Osteoblast (primary cell): ENCODE measurements around the gene SLC43A3. TPM values are rescaled to one million over a fixed set of nuclear protein-coding genes. Genes with fewer than 3 reads are reported as not detected.

Experiments
- DNase-seq: peaks from one replicate; pipeline ENCODE4 v3.0.0; 2011; ENCODE audit warnings: low spot score, mixed read lengths; ENCODE audit not compliant: insufficient read length; ENCODE audit errors: missing footprints
- H2AFZ ChIP-seq: 2 replicates; pipeline ENCODE4 v1.6.0; 2011; ENCODE audit warnings: mild to moderate bottlenecking, low read length
- H3K27ac ChIP-seq: 2 replicates; pipeline ENCODE4 v1.5.1; 2011; ENCODE audit warnings: mild to moderate bottlenecking, low read depth, low read length, moderate library complexity
- H3K27me3 ChIP-seq: 2 replicates; pipeline ENCODE4 v1.6.0; 2012; ENCODE audit warnings: mild to moderate bottlenecking, control low read depth, inconsistent platforms, low read length, moderate library complexity; ENCODE audit not compliant: insufficient read depth
- H3K36me3 ChIP-seq: 2 replicates; pipeline ENCODE4 v1.5.1; 2011; ENCODE audit warnings: mild to moderate bottlenecking, low read length, control low read depth, moderate library complexity; ENCODE audit not compliant: insufficient read depth
- H3K4me1 ChIP-seq: 2 replicates; pipeline ENCODE4 v1.5.1; 2011; ENCODE audit warnings: mild to moderate bottlenecking, low read length, control low read depth, moderate library complexity; ENCODE audit not compliant: insufficient read depth
- H3K4me2 ChIP-seq: 2 replicates; pipeline ENCODE4 v1.6.0; 2011; ENCODE audit warnings: mild to moderate bottlenecking, low read length; ENCODE audit not compliant: insufficient read depth
- H3K4me3 ChIP-seq: fragments of 200-600 bp; sonication (generic); 3 replicates; pipeline ENCODE4 v1.5.1; 2012; ENCODE audit warnings: mild to moderate bottlenecking, low read length, inconsistent platforms; ENCODE audit not compliant: insufficient read depth
- H3K79me2 ChIP-seq: 2 replicates; pipeline ENCODE4 v1.6.0; 2012; ENCODE audit warnings: mild to moderate bottlenecking, low read length, control low read depth, inconsistent platforms; ENCODE audit not compliant: insufficient read depth
- H3K9me3 ChIP-seq: 2 replicates; pipeline ENCODE4 v1.5.1; 2011; ENCODE audit warnings: low read depth, low read length, control low read depth
- H4K20me1 ChIP-seq: 2 replicates; pipeline ENCODE4 v1.6.0; 2012; ENCODE audit warnings: mild to moderate bottlenecking, low read length, control low read depth; ENCODE audit not compliant: insufficient read depth
- CTCF ChIP-seq: IDR thresholded peaks from 2 replicates; pipeline ENCODE4 v1.5.1; 2011; ENCODE audit warnings: mild to moderate bottlenecking, low read depth, low read length, moderate library complexity; ENCODE audit errors: extremely low read depth
- small RNA-seq: library from RNA; depleted of rRNA; stranded (forward); fragments of <200 nt; gene quantifications from one replicate; pipeline ENCODE3, GENCODE V24; 2012
- total RNA-seq: library from RNA; depleted of rRNA; stranded (reverse); fragments of >200 nt; gene quantifications from 2 replicates; pipeline ENCODE4 v1.2.3, GENCODE V29; 2012

The SLC43A3 gene
- total RNA-seq, 1 donor: 51.4 TPM

- Histone ChIP-seq H3K4me2 (peak overlapping the region; percentile 36), H3K36me3 (no peaks in the 10 kb centered on the region), H3K9me3 (no peaks in the 10 kb centered on the region), H3K4me1 (no peaks in the 10 kb centered on the region), H3K79me2 (no peaks in the 10 kb centered on the region), H3K27ac (no peak overlapping the region), H4K20me1 (no peaks in the 10 kb centered on the region), H2AFZ (no peak overlapping the region), H3K27me3 (peaks cover 10% of the 10 kb centered on the region), H3K4me3 (no peak overlapping the region)
- DNase-seq: no peak
- no peak for TF ChIP-seq CTCF
Measured at GRCh38 chr11:57357856-57358255, 69.1 kb downstream of the SLC43A3 start.

- DNase-seq: no peak
- no peaks in the 10 kb centered on the region for H3K79me2 ChIP-seq
- H3K4me2 ChIP-seq: no peak overlapping the region
- no peak overlapping the region for H3K4me3 ChIP-seq
- H2AFZ ChIP-seq: no peak overlapping the region
- H3K27me3 ChIP-seq: peaks cover 14% of the 10 kb centered on the region
- no peaks in the 10 kb centered on the region for H3K9me3 ChIP-seq
- H3K27ac ChIP-seq: no peak overlapping the region
- no peaks in the 10 kb centered on the region for H4K20me1 ChIP-seq
- no peaks in the 10 kb centered on the region for H3K4me1 ChIP-seq
- no peaks in the 10 kb centered on the region for H3K36me3 ChIP-seq
- TF ChIP-seq CTCF: no peak
Measured at GRCh38 chr11:57357310-57357709, 69.6 kb downstream of the SLC43A3 start.

Small RNA genes within 50 kb of the gene (small RNA-seq; reads per million reads assigned to genes)
- gene RNA5SP341: not detected

Other genes with a start within 250 kb of the SLC43A3 start
- not detected in 2 replicates for gene LRRC55, start 245.2 kb downstream of the SLC43A3 start, total RNA-seq
- gene APLNR, start 189.9 kb downstream of the SLC43A3 start, total RNA-seq: not detected in 2 replicates
- 71.6 and 74.6 TPM in 2 replicates for gene TNKS1BP1, start 102.2 kb downstream of the SLC43A3 start, total RNA-seq
- gene SSRP1, start 91.2 kb downstream of the SLC43A3 start, total RNA-seq: 55.4 and 58.0 TPM in 2 replicates
- not detected in 2 replicates for gene P2RX3, start 88.8 kb downstream of the SLC43A3 start, total RNA-seq
- not detected in 2 replicates for gene PRG3, start 46.0 kb downstream of the SLC43A3 start, total RNA-seq
- not detected in 2 replicates for gene PRG2, start 36.5 kb downstream of the SLC43A3 start, total RNA-seq
- gene RTN4RL2, start 33.4 kb upstream of the SLC43A3 start, total RNA-seq: 0.29 and 0.36 TPM in 2 replicates
- gene SLC43A1, start 88.6 kb upstream of the SLC43A3 start, total RNA-seq: 18.5 and 28.0 TPM in 2 replicates
- gene TIMM10, start 103.6 kb upstream of the SLC43A3 start, total RNA-seq: 22.1 and 25.7 TPM in 2 replicates
- gene SMTNL1, start 110.5 kb upstream of the SLC43A3 start, total RNA-seq: not detected in 2 replicates
- gene UBE2L6, start 140.6 kb upstream of the SLC43A3 start, total RNA-seq: 61.3 and 65.9 TPM in 2 replicates
- 31.5 and 47.7 TPM in 2 replicates for gene SERPING1, start 170.6 kb upstream of the SLC43A3 start, total RNA-seq
- gene YPEL4, start 222.8 kb upstream of the SLC43A3 start, total RNA-seq: 0.59 and 0.72 TPM in 2 replicates
- gene CLP1, start 230.6 kb upstream of the SLC43A3 start, total RNA-seq: 15.2 and 15.6 TPM in 2 replicates
- 48.3 and 48.9 TPM in 2 replicates for gene ZDHHC5, start 241.0 kb upstream of the SLC43A3 start, total RNA-seq